BE2C (cell line): Measurements from ENCODE around the gene FARP1.

ENCODE experiments used
- DNase-seq: peaks from one replicate; pipeline ENCODE4 v3.0.0-alpha.2; 2020
- H3K27me3 ChIP-seq: fragments of 250-450 bp; sonication (Bioruptor Pico); 2 replicates; pipeline ENCODE4 v1.5.1; 2020; ENCODE audit warnings: mild to moderate bottlenecking
- H3K36me3 ChIP-seq: fragments of 250-450 bp; sonication (Bioruptor Pico); 2 replicates; pipeline ENCODE4 v1.5.1; 2020; ENCODE audit warnings: mild to moderate bottlenecking
- H3K4me1 ChIP-seq: fragments of 250-450 bp; sonication (Bioruptor Pico); 2 replicates; pipeline ENCODE4 v1.5.1; 2020
- H3K4me3 ChIP-seq: 2 replicates; pipeline ENCODE4 v1.5.1; 2011; ENCODE audit warnings: low read depth, low read length
- H3K9me3 ChIP-seq: fragments of 250-450 bp; sonication (Bioruptor Pico); 2 replicates; pipeline ENCODE4 v1.5.1; 2020
- TF ChIP-seq, protein P1 (sequence below): IDR thresholded peaks from 2 replicates; pipeline ENCODE4 v1.5.1; 2012; ENCODE audit warnings: mild to moderate bottlenecking, low read depth, low read length

FARP1 gene

DNA sequence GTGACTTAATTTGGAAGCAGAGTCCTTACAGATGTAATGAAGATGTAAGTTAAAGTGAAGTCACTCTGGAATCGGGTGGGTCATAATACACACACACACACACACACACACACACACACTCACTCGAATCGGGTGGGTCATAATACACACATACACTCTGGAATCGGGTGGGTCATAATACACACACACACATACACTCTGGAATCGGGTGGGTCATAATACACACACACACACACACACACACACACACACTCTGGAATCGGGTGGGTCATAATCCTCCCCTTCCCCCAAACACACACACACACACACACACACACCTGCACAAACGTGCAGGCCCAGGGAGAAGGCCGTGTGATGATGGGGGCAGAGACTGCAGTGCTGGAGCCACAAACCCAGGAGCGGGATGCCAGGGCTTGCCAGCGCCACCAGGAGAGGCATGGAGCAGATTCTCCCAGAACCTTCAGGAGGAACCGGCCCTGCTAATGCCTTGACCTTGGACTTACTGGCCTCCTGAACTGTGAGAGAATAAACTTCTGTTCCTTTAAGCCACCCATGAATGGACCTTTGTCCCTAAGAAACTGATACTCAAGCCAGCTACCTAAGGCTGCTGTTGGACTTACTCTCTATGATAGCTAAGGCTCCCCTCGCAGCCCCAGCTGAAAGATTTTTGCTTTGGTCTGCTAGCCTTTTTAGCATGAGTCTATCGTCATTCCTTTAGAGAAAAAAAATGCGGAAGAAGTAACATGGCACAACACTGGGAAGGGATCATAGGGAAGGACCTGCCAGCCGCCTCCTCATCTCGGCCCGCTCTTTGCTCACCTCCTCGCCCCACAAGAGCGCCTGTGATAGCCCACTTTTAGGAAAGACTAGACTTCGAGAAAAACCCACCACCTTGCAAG is 170.4 kb downstream of the FARP1 start:
- no peak overlapping the region for H3K4me3 ChIP-seq
- TF ChIP-seq, protein P1, sequence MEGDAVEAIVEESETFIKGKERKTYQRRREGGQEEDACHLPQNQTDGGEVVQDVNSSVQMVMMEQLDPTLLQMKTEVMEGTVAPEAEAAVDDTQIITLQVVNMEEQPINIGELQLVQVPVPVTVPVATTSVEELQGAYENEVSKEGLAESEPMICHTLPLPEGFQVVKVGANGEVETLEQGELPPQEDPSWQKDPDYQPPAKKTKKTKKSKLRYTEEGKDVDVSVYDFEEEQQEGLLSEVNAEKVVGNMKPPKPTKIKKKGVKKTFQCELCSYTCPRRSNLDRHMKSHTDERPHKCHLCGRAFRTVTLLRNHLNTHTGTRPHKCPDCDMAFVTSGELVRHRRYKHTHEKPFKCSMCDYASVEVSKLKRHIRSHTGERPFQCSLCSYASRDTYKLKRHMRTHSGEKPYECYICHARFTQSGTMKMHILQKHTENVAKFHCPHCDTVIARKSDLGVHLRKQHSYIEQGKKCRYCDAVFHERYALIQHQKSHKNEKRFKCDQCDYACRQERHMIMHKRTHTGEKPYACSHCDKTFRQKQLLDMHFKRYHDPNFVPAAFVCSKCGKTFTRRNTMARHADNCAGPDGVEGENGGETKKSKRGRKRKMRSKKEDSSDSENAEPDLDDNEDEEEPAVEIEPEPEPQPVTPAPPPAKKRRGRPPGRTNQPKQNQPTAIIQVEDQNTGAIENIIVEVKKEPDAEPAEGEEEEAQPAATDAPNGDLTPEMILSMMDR = no peak
- no peaks in the 10 kb centered on the region for H3K27me3 ChIP-seq
- no peak for DNase-seq
- H3K36me3 ChIP-seq = no peaks in the 10 kb centered on the region; the same call in 1 of the 2 replicates
- H3K9me3 ChIP-seq = no peaks in the 10 kb centered on the region
- peaks cover 14% of the 10 kb centered on the region for H3K4me1 ChIP-seq

DNA sequence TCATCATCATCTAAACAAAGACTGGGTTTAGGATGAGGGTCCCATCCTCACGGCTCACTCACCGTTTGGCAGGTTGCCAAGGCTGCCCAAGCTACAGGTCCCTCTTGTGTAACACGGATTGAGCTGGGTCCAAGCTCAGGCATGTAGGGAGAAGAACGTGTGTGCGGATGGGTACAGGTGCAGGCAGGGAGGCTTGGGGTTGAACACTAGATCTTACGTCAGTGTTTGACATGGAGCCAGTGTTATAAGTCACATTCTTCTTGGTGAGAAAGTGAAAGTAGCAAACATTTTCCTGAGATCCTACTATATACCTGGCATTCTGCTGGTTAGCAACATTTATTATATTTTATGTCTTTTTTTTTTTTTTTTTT is 171.0 kb downstream of the FARP1 start:
- Histone ChIP-seq H3K36me3 (no peaks in the 10 kb centered on the region; the same call in 1 of the 2 replicates), H3K4me1 (peaks cover 14% of the 10 kb centered on the region), H3K4me3 (no peak overlapping the region), H3K27me3 (no peaks in the 10 kb centered on the region), H3K9me3 (no peaks in the 10 kb centered on the region)
- no peak for DNase-seq
- TF ChIP-seq, protein P1 = no peak

DNA sequence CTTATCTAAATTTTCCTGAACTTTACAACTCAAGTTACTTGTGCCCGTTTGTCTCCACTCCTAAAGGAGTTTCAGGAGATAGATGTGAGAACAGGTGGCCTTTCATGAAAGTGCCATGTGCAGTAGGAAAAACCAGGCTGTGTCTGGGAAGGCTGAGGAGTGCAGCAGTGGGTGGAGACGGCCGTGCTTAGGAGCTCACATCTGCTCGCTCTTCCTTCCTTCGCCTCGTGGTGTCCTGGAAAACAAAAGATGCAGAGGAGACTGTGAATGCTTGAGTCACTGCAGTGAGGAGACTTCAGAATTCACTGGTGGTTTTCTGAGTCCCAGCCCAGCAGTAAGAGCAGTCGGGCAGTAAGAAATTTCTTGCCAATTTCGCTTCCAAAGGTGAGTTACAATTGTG is 172.6 kb downstream of the FARP1 start:
- H3K4me1 ChIP-seq = peaks cover 6% of the 10 kb centered on the region
- TF ChIP-seq, protein P1 = no peak
- no peaks in the 10 kb centered on the region; the same call in 1 of the 2 replicates for H3K36me3 ChIP-seq
- no peaks in the 10 kb centered on the region for H3K9me3 ChIP-seq
- H3K4me3 ChIP-seq = no peak overlapping the region
- no peaks in the 10 kb centered on the region for H3K27me3 ChIP-seq
- no peak for DNase-seq

DNA sequence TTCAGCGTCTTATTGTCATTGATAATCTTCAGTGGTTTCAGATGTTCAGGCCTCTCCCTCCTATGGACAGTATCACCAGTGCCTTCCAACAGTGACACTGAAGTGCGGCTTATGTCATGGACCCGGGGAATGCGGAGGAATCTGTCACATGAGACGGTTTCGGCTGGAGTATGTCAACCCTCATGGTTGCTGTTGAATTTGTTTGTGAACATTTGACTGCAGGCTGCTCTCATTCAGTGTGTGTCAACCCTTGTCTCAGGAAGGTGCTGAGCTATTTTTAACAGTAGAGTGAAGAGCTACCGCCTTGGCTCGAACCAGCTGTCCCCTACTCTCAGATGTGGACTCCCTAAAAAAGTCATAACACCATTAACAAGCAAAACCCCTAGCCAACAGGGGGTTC is 173.0 kb downstream of the FARP1 start:
- Histone ChIP-seq H3K4me1 (peaks cover 3% of the 10 kb centered on the region; the same call in 1 of the 2 replicates), H3K4me3 (no peak overlapping the region), H3K36me3 (no peaks in the 10 kb centered on the region; the same call in 1 of the 2 replicates), H3K9me3 (no peaks in the 10 kb centered on the region), H3K27me3 (no peaks in the 10 kb centered on the region)
- TF ChIP-seq, protein P1 = no peak
- no peak for DNase-seq

DNA sequence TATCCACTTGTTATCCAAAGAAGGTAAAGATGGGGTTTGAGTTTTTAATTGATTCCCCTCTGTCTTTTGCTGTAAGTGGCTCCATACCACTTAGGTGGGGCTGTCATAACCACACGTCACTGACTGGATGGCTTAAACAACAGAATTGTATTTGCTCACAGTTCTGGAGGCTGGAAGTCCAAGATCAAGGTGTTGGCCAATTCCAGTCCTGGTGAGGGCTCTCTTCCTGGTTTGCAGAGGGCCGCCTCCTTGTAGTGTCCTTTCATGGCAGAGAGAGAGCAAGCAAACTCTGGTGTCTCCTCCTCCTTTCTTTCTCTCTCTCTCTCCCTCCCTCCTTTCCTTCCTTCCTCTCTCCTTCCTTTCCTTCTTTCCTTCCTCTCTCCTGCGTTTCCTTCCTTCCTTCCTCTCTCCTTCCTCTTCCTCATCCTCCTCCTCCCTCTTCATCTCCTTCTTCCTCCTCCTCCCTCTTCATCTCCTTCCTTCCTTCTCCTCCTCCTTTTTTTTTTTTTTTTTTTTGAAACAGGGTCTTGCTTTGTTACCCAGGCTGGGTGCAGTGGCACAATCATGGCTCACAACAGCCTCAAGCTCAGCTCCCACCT is 174.8 kb downstream of the FARP1 start:
- H3K4me1 ChIP-seq = 0 out of 2 replicates have a peak, but pooled peaks cover 3% of the 10 kb centered on the region
- TF ChIP-seq, protein P1 = no peak
- no peaks in the 10 kb centered on the region; the same call in 1 of the 2 replicates for H3K36me3 ChIP-seq
- no peaks in the 10 kb centered on the region for H3K9me3 ChIP-seq
- DNase-seq = no peak
- H3K27me3 ChIP-seq = no peaks in the 10 kb centered on the region
- no peak overlapping the region for H3K4me3 ChIP-seq
